Measurements from ENCODE around the gene ST6GAL1. TPM values are rescaled to one million over a fixed set of nuclear protein-coding genes. Genes with fewer than 3 reads are reported as not detected.
"Not testable (repeated sequence)": the region's sequence is repeated elsewhere in the genome, so short reads cannot be mapped to it uniquely, and the experiment has no call there.

ST6GAL1 gene
- total and polyA plus RNA-seq, 4 donors = 15.1 to 113 (median 60.4) TPM

DNA sequence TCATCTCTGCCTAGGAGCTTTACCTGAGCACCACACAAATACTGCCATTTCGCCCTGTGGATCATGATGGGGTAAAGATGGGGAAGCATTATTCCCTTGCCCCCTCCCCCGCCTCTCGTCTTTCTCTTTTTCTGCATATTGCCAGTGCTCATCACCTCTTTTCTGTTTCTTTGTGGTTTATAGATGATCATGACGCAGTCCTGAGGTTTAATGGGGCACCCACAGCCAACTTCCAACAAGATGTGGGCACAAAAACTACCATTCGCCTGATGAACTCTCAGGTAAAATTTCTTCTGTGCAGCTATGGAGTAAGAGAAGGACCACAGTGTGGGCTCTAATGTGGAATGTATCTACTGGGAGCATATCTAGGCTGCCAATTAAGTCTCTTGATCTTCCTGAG lies 120.7 kb downstream of the ST6GAL1 start:
- Histone ChIP-seq H3K27me3 (ENCODE audit: control insufficient read depth in 3 of 3, insufficient read depth in 3 of 3, low read length in 2 of 3) (no peaks in the 10 kb centered on the region), H3K9ac (ENCODE audit: insufficient read depth in 1 of 2, low read length in 2 of 2) (no peak overlapping the region), H3K36me3 (ENCODE audit: control insufficient read depth in 4 of 4, insufficient read depth in 4 of 4, low read length in 4 of 4) (peaks cover 0 to 11% (median 4%) of the 10 kb centered on the region in 4 donors), H3K27ac (ENCODE audit: low read depth in 1 of 2, low read length in 1 of 2) (no peak overlapping the region), H3K9me3 (ENCODE audit: control insufficient read depth in 4 of 4, insufficient read depth in 3 of 4, low read length in 3 of 4) (no peaks in the 10 kb centered on the region), H3K4me1 (ENCODE audit: control insufficient read depth in 5 of 5, insufficient read depth in 5 of 5, low read length in 5 of 5) (no peaks in the 10 kb centered on the region), H3K4me3 (no peak overlapping the region)
- no peak for TF ChIP-seq CTCF (IDR thresholded peaks at IDR 0.05; ENCODE audit: control extremely low read depth, extremely low read depth)
- ATAC-seq (ENCODE audit: insufficient read depth, low FRiP score) (no peak), DNase-seq (no peak)
- WGBS, 2 donors = 89% methylated on average over 5 of the region's 5 CpGs

DNA sequence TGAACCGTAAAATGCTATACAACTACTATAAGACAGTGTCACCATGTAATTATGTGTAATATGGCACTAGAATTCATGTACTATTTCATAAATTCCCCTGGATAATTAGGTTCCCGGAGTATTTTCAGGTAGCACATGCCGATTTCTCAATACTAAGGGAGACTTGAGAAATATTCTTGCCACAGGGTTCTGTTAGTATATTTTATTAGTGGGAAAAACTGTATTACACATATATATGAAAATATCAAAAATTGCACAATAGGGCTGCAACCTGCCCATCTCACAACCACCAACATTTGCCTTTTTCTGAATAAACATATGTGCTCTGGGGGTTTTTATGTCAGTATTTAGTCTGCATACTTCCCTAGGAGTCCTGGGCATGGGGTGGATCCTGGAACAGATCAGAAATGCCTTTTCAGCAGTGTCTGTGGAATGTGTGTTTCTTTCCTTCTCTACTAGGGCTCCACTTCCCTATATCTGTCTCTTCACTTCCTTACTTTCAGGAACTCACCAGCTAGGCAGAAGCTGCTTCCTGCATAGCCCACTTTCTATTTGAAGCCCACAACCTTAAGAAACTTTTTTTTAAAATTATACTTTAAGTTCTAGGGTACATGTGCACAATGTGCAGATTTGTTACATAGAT lies 121.5 kb downstream of the ST6GAL1 start:
- Histone ChIP-seq H3K27me3 (ENCODE audit: control insufficient read depth in 3 of 3, insufficient read depth in 3 of 3, low read length in 2 of 3) (no peaks in the 10 kb centered on the region), H3K27ac (ENCODE audit: low read depth in 1 of 2, low read length in 1 of 2) (no peak overlapping the region), H3K9me3 (ENCODE audit: control insufficient read depth in 4 of 4, insufficient read depth in 3 of 4, low read length in 3 of 4) (no peaks in the 10 kb centered on the region), H3K4me1 (ENCODE audit: control insufficient read depth in 5 of 5, insufficient read depth in 5 of 5, low read length in 5 of 5) (no peaks in the 10 kb centered on the region), H3K36me3 (ENCODE audit: control insufficient read depth in 4 of 4, insufficient read depth in 4 of 4, low read length in 4 of 4) (peaks cover 0 to 11% (median 4%) of the 10 kb centered on the region in 4 donors), H3K9ac (ENCODE audit: insufficient read depth in 1 of 2, low read length in 2 of 2) (no peak overlapping the region), H3K4me3 (no peak overlapping the region)
- TF ChIP-seq CTCF (IDR thresholded peaks at IDR 0.05; ENCODE audit: control extremely low read depth, extremely low read depth) = no peak
- ATAC-seq (ENCODE audit: insufficient read depth, low FRiP score) (no peak), DNase-seq (no peak)
- WGBS, 2 donors = 72 to 82% methylated on average over 3 of the region's 3 CpGs

DNA sequence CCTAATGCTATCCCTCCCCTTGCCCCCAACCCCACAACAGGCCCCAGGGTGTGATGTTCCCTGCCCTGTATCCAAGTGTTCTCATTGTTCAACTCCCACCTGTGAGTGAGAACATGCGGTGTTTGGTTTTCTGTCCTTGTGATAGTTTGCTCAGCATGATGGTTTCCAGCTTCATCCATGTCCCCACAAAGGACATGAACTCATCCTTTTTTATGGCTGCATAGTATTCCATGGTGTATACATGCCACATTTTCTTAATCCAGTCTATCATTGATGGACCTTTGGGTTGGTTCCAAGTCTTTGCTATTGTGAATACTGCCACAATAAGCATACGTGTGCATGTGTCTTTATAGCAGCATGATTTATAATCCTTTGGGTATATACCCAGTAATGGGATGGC lies 122.1 kb downstream of the ST6GAL1 start:
- not testable (repeated sequence) for H3K9me3 ChIP-seq (ENCODE audit: control insufficient read depth in 4 of 4, insufficient read depth in 3 of 4, low read length in 3 of 4); ATAC-seq (ENCODE audit: insufficient read depth, low FRiP score); H3K27ac ChIP-seq (ENCODE audit: low read depth in 1 of 2, low read length in 1 of 2); DNase-seq; H3K9ac ChIP-seq (ENCODE audit: insufficient read depth in 1 of 2, low read length in 2 of 2); H3K4me1 ChIP-seq (ENCODE audit: control insufficient read depth in 5 of 5, insufficient read depth in 5 of 5, low read length in 5 of 5); H3K27me3 ChIP-seq (ENCODE audit: control insufficient read depth in 3 of 3, insufficient read depth in 3 of 3, low read length in 2 of 3); H3K4me3 ChIP-seq
- H3K36me3 ChIP-seq (ENCODE audit: control insufficient read depth in 4 of 4, insufficient read depth in 4 of 4, low read length in 4 of 4) = peaks cover 0 to 11% (median 4%) of the 10 kb centered on the region in 4 donors
- 92 to 94% methylated on average over 2 of the region's 2 CpGs for WGBS, 2 donors

GRCh38 chr3:187054433-187054832 lies 124.1 kb downstream of the ST6GAL1 start:
- WGBS, 2 donors = 94 to 99% methylated on average over 2 of the region's 2 CpGs
- H3K9ac ChIP-seq (ENCODE audit: insufficient read depth in 1 of 2, low read length in 2 of 2); H3K27ac ChIP-seq (ENCODE audit: low read depth in 1 of 2, low read length in 1 of 2); ATAC-seq (ENCODE audit: insufficient read depth, low FRiP score); H3K4me3 ChIP-seq; H3K27me3 ChIP-seq (ENCODE audit: control insufficient read depth in 3 of 3, insufficient read depth in 3 of 3, low read length in 2 of 3); DNase-seq; H3K4me1 ChIP-seq (ENCODE audit: control insufficient read depth in 5 of 5, insufficient read depth in 5 of 5, low read length in 5 of 5); H3K9me3 ChIP-seq (ENCODE audit: control insufficient read depth in 4 of 4, insufficient read depth in 3 of 4, low read length in 3 of 4): not testable (repeated sequence)
- peaks cover 0 to 14% (median 10%) of the 10 kb centered on the region in 4 donors for H3K36me3 ChIP-seq (ENCODE audit: control insufficient read depth in 4 of 4, insufficient read depth in 4 of 4, low read length in 4 of 4)

DNA sequence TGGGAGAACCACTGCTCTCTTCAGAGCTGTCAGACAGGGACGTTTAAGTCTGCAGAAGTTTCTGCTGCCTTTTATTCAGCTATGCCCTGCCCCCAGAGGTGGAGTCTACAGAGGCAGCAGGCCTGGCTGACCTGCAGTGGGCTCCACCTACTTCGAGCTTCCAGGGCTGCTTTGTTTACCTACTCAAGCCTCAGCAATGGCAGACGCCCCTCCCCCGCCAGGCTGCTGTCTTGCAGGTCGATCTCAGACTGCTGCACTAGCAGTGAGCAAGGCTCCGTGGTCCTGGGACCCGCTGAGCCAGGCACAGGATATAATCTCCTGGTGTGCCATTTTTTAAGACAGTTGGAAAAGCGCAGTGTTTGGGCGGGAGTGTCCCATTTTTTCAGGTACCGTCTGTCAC lies 127.5 kb downstream of the ST6GAL1 start:
- DNase-seq; H3K9me3 ChIP-seq (ENCODE audit: control insufficient read depth in 4 of 4, insufficient read depth in 3 of 4, low read length in 3 of 4); H3K27ac ChIP-seq (ENCODE audit: low read depth in 1 of 2, low read length in 1 of 2); H3K27me3 ChIP-seq (ENCODE audit: control insufficient read depth in 3 of 3, insufficient read depth in 3 of 3, low read length in 2 of 3); H3K9ac ChIP-seq (ENCODE audit: insufficient read depth in 1 of 2, low read length in 2 of 2); H3K4me1 ChIP-seq (ENCODE audit: control insufficient read depth in 5 of 5, insufficient read depth in 5 of 5, low read length in 5 of 5); H3K4me3 ChIP-seq; ATAC-seq (ENCODE audit: insufficient read depth, low FRiP score): not testable (repeated sequence)
- H3K36me3 ChIP-seq (ENCODE audit: control insufficient read depth in 4 of 4, insufficient read depth in 4 of 4, low read length in 4 of 4) = peaks cover 0 to 11% (median 7%) of the 10 kb centered on the region in 4 donors
- 76 to 89% methylated on average over 10 of the region's 10 CpGs for WGBS, 2 donors

Measured in lung (tissue), 12 donors.